ENCODE measurements around the gene THNSL1.
A peak's percentile ranks its signal among the peaks of the same experiment; 100 is the strongest.
"Not testable (repeated sequence)": the region's sequence is repeated elsewhere in the genome, so short reads cannot be mapped to it uniquely, and the experiment has no call there.

THNSL1 gene

GRCh38 chr10:25016376-25017153, at the start of gene THNSL1:
Gene THNSL1 (plus strand): TSS chr10:25016612. CDS start chr10:25023224, 6,612 bp downstream.
- peak; percentile 100 for DNase-seq

GRCh38 chr10:24966962-24967481, 49.4 kb upstream of the THNSL1 start:
- no peak for DNase-seq

- DNase-seq: no peak
Measured at GRCh38 chr10:24968349-24968748, 48.1 kb upstream of the THNSL1 start.

GRCh38 chr10:24968951-24969350, 47.5 kb upstream of the THNSL1 start:
- DNase-seq: not testable (repeated sequence)

- DNase-seq: no peak
Measured at GRCh38 chr10:24969841-24970281, 46.6 kb upstream of the THNSL1 start.

- DNase-seq: no peak
Measured at GRCh38 chr10:24971374-24971773, 45.0 kb upstream of the THNSL1 start.

- no peak for DNase-seq
Measured at GRCh38 chr10:24973163-24973562, 43.2 kb upstream of the THNSL1 start.

GRCh38 chr10:24974976-24975375, 41.4 kb upstream of the THNSL1 start:
- no peak for DNase-seq

- DNase-seq: no peak
Measured at GRCh38 chr10:24979685-24980084, 36.7 kb upstream of the THNSL1 start.

GRCh38 chr10:24981161-24981710, 35.2 kb upstream of the THNSL1 start:
- no peak for DNase-seq

- DNase-seq: no peak
Measured at GRCh38 chr10:24982319-24983112, 33.9 kb upstream of the THNSL1 start.

GRCh38 chr10:24983130-24983529, 33.3 kb upstream of the THNSL1 start:
- DNase-seq: no peak

GRCh38 chr10:24983946-24984345, 32.5 kb upstream of the THNSL1 start:
- DNase-seq: no peak

- DNase-seq: no peak
Measured at GRCh38 chr10:24984906-24985305, 31.5 kb upstream of the THNSL1 start.

GRCh38 chr10:24988831-24989640, 27.4 kb upstream of the THNSL1 start:
- no peak for DNase-seq

- no peak for DNase-seq
Measured at GRCh38 chr10:24989867-24990266, 26.5 kb upstream of the THNSL1 start.

- DNase-seq: no peak
Measured at GRCh38 chr10:24991298-24991697, 25.1 kb upstream of the THNSL1 start.

- no peak for DNase-seq
Measured at GRCh38 chr10:24992512-24993133, 23.8 kb upstream of the THNSL1 start.

GRCh38 chr10:24993237-24993958, 23.0 kb upstream of the THNSL1 start:
- no peak for DNase-seq

- no peak for DNase-seq
Measured at GRCh38 chr10:24995072-24995471, 21.3 kb upstream of the THNSL1 start.

GRCh38 chr10:24998044-24998443, 18.4 kb upstream of the THNSL1 start:
- DNase-seq: no peak
